Hepatocyte (in vitro differentiated cells): Measurements from ENCODE around the gene C1orf122. TPM values are rescaled to one million over a fixed set of nuclear protein-coding genes. Genes with fewer than 3 reads are reported as not detected.

ENCODE experiments used
- DNase-seq: peaks from one replicate; pipeline ENCODE4 v3.0.0-alpha.2; 2016; ENCODE audit warnings: low spot score
- H2AFZ ChIP-seq: fragments of 200-600 bp; sonication (generic); 2 replicates; pipeline ENCODE4 v1.6.0; 2016; ENCODE audit warnings: antibody characterized with exemption, mild to moderate bottlenecking
- H3K27ac ChIP-seq: fragments of 200-600 bp; sonication (generic); 2 replicates; pipeline ENCODE4 v1.5.1; 2016; ENCODE audit warnings: mild to moderate bottlenecking
- H3K27me3 ChIP-seq: fragments of 200-600 bp; sonication (generic); 2 replicates; pipeline ENCODE4 v1.6.1; 2016
- H3K36me3 ChIP-seq: fragments of 200-600 bp; sonication (generic); replicated peaks from 2 replicates; pipeline ENCODE4 v1.5.1; 2016; ENCODE audit warnings: low read depth; ENCODE audit not compliant: insufficient read depth
- H3K4me1 ChIP-seq: fragments of 200-600 bp; sonication (generic); 2 replicates; pipeline ENCODE4 v1.5.1; 2016; ENCODE audit warnings: mild to moderate bottlenecking, moderate library complexity; ENCODE audit not compliant: insufficient read depth
- H3K4me2 ChIP-seq: fragments of 200-600 bp; sonication (generic); 2 replicates; pipeline ENCODE4 v1.6.0; 2016
- H3K4me3 ChIP-seq: fragments of 200-600 bp; sonication (generic); 2 replicates; pipeline ENCODE4 v1.5.1; 2016; ENCODE audit warnings: mild to moderate bottlenecking
- H3K79me2 ChIP-seq: fragments of 200-600 bp; sonication (generic); 2 replicates; pipeline ENCODE4 v1.6.0; 2017; ENCODE audit warnings: mild to moderate bottlenecking
- H3K9me2 ChIP-seq: fragments of 200-600 bp; sonication (generic); replicated peaks from 2 replicates; pipeline ENCODE4 v1.6.0; 2017; ENCODE audit warnings: mild to moderate bottlenecking; ENCODE audit not compliant: insufficient read depth
- H3K9me3 ChIP-seq: fragments of 200-600 bp; sonication (generic); 2 replicates; pipeline ENCODE4 v1.5.1; 2016; ENCODE audit warnings: low read depth, mild to moderate bottlenecking
- H4K20me1 ChIP-seq: fragments of 200-600 bp; sonication (generic); 2 replicates; pipeline ENCODE4 v1.6.0; 2016; ENCODE audit warnings: mild to moderate bottlenecking; ENCODE audit not compliant: insufficient read depth, poor library complexity, severe bottlenecking
- EZH2 ChIP-seq: fragments of 200-600 bp; sonication (generic); IDR thresholded peaks from 2 replicates; pipeline ENCODE4 v1.6.1; 2016; ENCODE audit warnings: antibody characterized with exemption, mild to moderate bottlenecking, borderline replicate concordance
- EZH2phosphoT487 ChIP-seq: fragments of 200-600 bp; sonication (generic); IDR thresholded peaks from one replicate; pipeline ENCODE4 v1.6.1; 2018; ENCODE audit warnings: antibody characterized with exemption, mild to moderate bottlenecking, low read depth, moderate library complexity; ENCODE audit not compliant: unreplicated experiment, severe bottlenecking
- WGBS: methylation state at CpG from one replicate; pipeline ENCODE4 v1.1.6; 2016; ENCODE audit warnings: low lambda C conversion rate; ENCODE audit errors: missing lambda C conversion rate; 5-methylcytosine and 5-hydroxymethylcytosine counted together
- polyA plus RNA-seq: library from polyadenylated mRNA; unstranded; fragments of >200 nt; fragmentation: Nextera tagmentation; extraction: Ambion mirVana; gene quantifications from 2 replicates; pipeline ENCODE4 v1.2.1, GENCODE V29; 2016
- total RNA-seq: library from RNA; depleted of rRNA; stranded (reverse); fragments of >200 nt; gene quantifications from 2 replicates; pipeline ENCODE4 v1.2.3, GENCODE V29; 2014
- TF ChIP-seq, protein P1 (sequence below): fragments of 200-600 bp; sonication (generic); IDR thresholded peaks from 2 replicates; pipeline ENCODE4 v1.5.1; 2016; ENCODE audit warnings: antibody characterized with exemption, mild to moderate bottlenecking; ENCODE audit not compliant: poor library complexity

C1orf122 gene
- total and polyA plus RNA-seq, 2 experiments from 2014 or later: 63.8 to 166 TPM

DNA sequence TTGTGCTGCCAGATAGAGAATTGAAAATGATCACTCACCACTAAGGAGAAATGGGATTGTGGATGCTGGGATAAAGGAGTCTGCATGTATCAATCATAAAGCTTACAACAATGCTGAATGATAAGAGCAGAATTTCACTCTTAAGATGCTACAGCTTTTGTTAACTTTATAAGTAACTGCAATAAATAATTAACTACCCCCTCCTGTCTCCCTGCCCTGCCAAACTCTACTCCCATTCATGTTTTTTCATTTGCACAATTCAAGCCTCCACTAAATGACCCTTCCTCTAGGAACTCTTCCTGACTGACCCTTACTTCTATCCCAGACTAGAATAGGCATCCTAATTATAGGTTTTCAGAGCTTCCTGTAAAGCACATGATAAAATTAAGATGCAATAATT lies 36.9 kb downstream of the C1orf122 start:
- Histone ChIP-seq H2AFZ (no peak overlapping the region), H3K9me3 (no peaks in the 10 kb centered on the region), H4K20me1 (peaks cover 7% of the 10 kb centered on the region), H3K27me3 (no peaks in the 10 kb centered on the region), H3K27ac (no peak overlapping the region), H3K4me3 (no peak overlapping the region), H3K9me2 (no peaks in the 10 kb centered on the region), H3K4me1 (no peaks in the 10 kb centered on the region), H3K79me2 (peaks cover 54% of the 10 kb centered on the region), H3K4me2 (no peak overlapping the region), H3K36me3 (peaks cover under 1% of the 10 kb centered on the region)
- TF ChIP-seq EZH2 (no peak), EZH2phosphoT487 (no peak)
- TF ChIP-seq, protein P1, sequence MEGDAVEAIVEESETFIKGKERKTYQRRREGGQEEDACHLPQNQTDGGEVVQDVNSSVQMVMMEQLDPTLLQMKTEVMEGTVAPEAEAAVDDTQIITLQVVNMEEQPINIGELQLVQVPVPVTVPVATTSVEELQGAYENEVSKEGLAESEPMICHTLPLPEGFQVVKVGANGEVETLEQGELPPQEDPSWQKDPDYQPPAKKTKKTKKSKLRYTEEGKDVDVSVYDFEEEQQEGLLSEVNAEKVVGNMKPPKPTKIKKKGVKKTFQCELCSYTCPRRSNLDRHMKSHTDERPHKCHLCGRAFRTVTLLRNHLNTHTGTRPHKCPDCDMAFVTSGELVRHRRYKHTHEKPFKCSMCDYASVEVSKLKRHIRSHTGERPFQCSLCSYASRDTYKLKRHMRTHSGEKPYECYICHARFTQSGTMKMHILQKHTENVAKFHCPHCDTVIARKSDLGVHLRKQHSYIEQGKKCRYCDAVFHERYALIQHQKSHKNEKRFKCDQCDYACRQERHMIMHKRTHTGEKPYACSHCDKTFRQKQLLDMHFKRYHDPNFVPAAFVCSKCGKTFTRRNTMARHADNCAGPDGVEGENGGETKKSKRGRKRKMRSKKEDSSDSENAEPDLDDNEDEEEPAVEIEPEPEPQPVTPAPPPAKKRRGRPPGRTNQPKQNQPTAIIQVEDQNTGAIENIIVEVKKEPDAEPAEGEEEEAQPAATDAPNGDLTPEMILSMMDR: no peak
- DNase-seq: no peak

DNA sequence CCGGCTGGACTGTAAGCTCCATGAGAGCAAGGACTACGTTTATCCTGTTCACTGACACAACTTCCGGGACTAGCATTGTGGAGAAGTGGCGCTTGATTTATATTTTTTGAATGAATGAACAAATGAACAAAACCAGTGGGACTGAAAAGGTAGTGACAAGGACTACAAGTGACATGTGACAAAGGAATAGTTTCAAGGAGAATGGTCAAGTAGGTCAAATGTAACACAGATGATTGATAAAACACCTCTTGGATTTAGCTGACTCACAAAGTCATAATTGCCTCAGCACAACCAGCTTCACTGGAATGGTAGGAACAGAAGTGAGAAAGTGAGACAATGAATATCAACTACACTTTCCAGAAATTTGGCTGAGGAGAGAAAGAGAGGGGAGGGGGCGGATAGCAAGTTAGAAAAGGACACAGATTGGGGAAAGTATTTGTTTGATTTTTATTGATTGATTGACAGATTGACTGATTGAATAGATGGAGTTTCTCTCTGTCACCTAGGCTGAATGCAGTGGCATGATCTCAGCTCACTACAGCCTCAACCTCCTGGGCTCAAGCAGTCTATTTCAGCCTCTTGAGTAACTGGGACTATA lies 37.6 kb downstream of the C1orf122 start:
- no peaks in the 10 kb centered on the region for H3K27me3 ChIP-seq
- H3K4me3 ChIP-seq: no peak overlapping the region
- H3K4me1 ChIP-seq: no peaks in the 10 kb centered on the region
- H3K79me2 ChIP-seq: peaks cover 60% of the 10 kb centered on the region
- H3K9me2 ChIP-seq: no peaks in the 10 kb centered on the region
- H2AFZ ChIP-seq: no peak overlapping the region
- no peaks in the 10 kb centered on the region for H3K36me3 ChIP-seq
- no peak overlapping the region for H3K27ac ChIP-seq
- H3K4me2 ChIP-seq: no peak overlapping the region
- DNase-seq: no peak
- no peaks in the 10 kb centered on the region for H3K9me3 ChIP-seq
- peaks cover 7% of the 10 kb centered on the region for H4K20me1 ChIP-seq
- 77% methylated on average over 5 of the region's 5 CpGs for WGBS
- no peak for TF ChIP-seq EZH2
- TF ChIP-seq, protein P1: no peak

DNA sequence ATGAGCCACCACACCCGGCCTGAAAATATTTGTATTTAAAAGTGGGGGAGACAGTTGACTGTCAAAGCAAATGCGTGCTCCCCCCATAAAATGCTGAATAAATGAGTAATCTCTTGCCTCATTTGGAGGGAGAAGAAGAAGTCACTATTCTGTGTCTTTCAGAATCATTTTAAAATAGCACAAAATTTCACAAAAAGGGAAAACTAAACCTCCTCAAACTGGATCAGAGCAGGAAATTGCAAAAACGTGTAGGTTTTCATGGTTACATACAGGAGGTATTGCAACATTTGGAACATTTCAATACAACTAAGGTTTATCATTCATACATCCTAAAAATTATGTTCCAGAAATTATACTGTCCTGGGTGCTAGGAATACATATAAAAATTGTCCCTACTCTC lies 38.2 kb downstream of the C1orf122 start:
- Histone ChIP-seq H3K79me2 (peaks cover 67% of the 10 kb centered on the region), H2AFZ (no peak overlapping the region), H3K27me3 (no peaks in the 10 kb centered on the region), H3K9me3 (no peaks in the 10 kb centered on the region), H4K20me1 (peaks cover 12% of the 10 kb centered on the region), H3K36me3 (no peaks in the 10 kb centered on the region), H3K4me3 (no peak overlapping the region), H3K27ac (no peak overlapping the region), H3K9me2 (no peaks in the 10 kb centered on the region), H3K4me2 (no peak overlapping the region), H3K4me1 (no peaks in the 10 kb centered on the region)
- TF ChIP-seq EZH2phosphoT487 (no peak), EZH2 (no peak)
- TF ChIP-seq, protein P1: no peak
- 88% methylated on average over 3 of the region's 3 CpGs for whole genome bisulfite sequencing
- DNase-seq: no peak
